Stimulated activated CD8-positive, alpha-beta memory T cell treated with anti-CD3 and anti-CD28 coated beads, Interleukin-7, amount 100 ng/mL, for 1 hour (primary cell): ENCODE measurements around the gene EIF3B.
"Not testable (repeated sequence)": the region's sequence is repeated elsewhere in the genome, so short reads cannot be mapped to it uniquely, and the experiment has no call there.

Source experiments
- DNase-seq, 2 donors: peaks; one replicate each; pipeline ENCODE4 v3.0.0-alpha.2; 2020; ENCODE audit warnings: low read depth in 2 of 2

The EIF3B gene

GRCh38 chr7:2399848-2400587 is 45.4 kb downstream of the EIF3B start:
- no peak for DNase-seq

GRCh38 chr7:2402687-2403013 is 48.0 kb downstream of the EIF3B start:
- DNase-seq, result no peak

GRCh38 chr7:2403014-2403717 is 48.5 kb downstream of the EIF3B start, which contains the start of gene CHST12:
TSS of gene CHST12 (plus strand) at chr7:2403611. CDS start at chr7:2432640, 29,029 bp downstream.
- peak; percentile 86 to 93 for DNase-seq

- no peak for DNase-seq
Observed at GRCh38 chr7:2403718-2404648, 49.4 kb downstream of the EIF3B start.

- no peak for DNase-seq
Observed at GRCh38 chr7:2404714-2405119, 50.1 kb downstream of the EIF3B start.

- DNase-seq, result no peak
Observed at GRCh38 chr7:2405201-2405600, 50.6 kb downstream of the EIF3B start.

- DNase-seq, result peak in 1 of 2 donors; percentile 35
Observed at GRCh38 chr7:2405601-2406345, 51.1 kb downstream of the EIF3B start.

GRCh38 chr7:2409745-2410414 is 55.3 kb downstream of the EIF3B start:
- DNase-seq, result no peak

GRCh38 chr7:2411049-2411448 is 56.4 kb downstream of the EIF3B start:
- DNase-seq, result no peak

- no peak for DNase-seq
Observed at GRCh38 chr7:2411815-2412586, 57.4 kb downstream of the EIF3B start.

- no peak for DNase-seq
Observed at GRCh38 chr7:2412587-2413201, 58.1 kb downstream of the EIF3B start.

GRCh38 chr7:2416063-2416462 is 61.4 kb downstream of the EIF3B start:
- no peak for DNase-seq

- no peak for DNase-seq
Observed at GRCh38 chr7:2416650-2417049, 62.0 kb downstream of the EIF3B start.

GRCh38 chr7:2417178-2417577 is 62.6 kb downstream of the EIF3B start:
- DNase-seq, result not testable (repeated sequence)

- DNase-seq, result peak in 1 of 2 donors; percentile 35
Observed at GRCh38 chr7:2417981-2418481, 63.4 kb downstream of the EIF3B start.

- DNase-seq, result no peak
Observed at GRCh38 chr7:2420216-2420933, 65.7 kb downstream of the EIF3B start.

- DNase-seq, result no peak
Observed at GRCh38 chr7:2421943-2422310, 67.3 kb downstream of the EIF3B start.

GRCh38 chr7:2425749-2426148 is 71.1 kb downstream of the EIF3B start:
- DNase-seq, result no peak
